Measurements from ENCODE around the gene B3GNT3. TPM values are rescaled to one million over a fixed set of nuclear protein-coding genes. Genes with fewer than 3 reads are reported as not detected.

Gene B3GNT3
- total and polyA plus RNA-seq, 2 experiments from 2014 or later: not detected

DNA sequence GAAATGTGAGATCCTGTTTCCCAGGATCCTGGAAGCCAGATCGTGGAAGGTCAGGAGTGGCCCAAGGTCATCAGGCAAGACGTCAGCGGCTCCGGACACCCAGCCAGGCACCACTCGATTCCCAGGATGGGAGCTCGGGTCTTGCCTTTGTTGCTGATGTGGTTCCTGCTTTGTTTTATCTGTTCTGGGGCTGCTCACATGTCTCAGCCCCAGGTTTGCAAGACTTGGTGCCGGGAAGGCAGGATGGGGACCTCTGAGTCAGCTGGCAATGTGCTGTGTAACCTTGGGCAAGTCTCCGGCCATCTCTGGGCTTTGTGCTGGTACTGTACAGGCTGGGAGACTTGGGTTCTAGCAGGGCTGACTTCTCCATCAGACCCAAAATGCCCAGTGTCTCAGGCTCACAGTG lies 45.0 kb upstream of the B3GNT3 start:
- TF ChIP-seq EZH2 (IDR thresholded peaks at IDR 0.05; ENCODE audit: insufficient read depth, poor library complexity, severe bottlenecking) (no peak), EZH2phosphoT487 (IDR thresholded peaks at IDR 0.05; ENCODE audit: insufficient read depth, low read depth) (no peak)
- no peak overlapping the region for H2AFZ ChIP-seq
- no peak overlapping the region for H3K4me3 ChIP-seq
- H3K9ac ChIP-seq: no peak overlapping the region
- H3K4me2 ChIP-seq (ENCODE audit: unreplicated experiment): no peak overlapping the region
- peak; percentile 44 for DNase-seq
- in situ Hi-C loops (cut with MboI): no loop called here
- H3K36me3 ChIP-seq (ENCODE audit: low read depth): no peaks in the 10 kb centered on the region
- H3K4me1 ChIP-seq (ENCODE audit: insufficient read depth): no peaks in the 10 kb centered on the region
- WGBS, 2 experiments (ENCODE audit: low coverage in 1 of 2, low lambda C conversion rate in 2 of 2, missing lambda C conversion rate in 2 of 2): 19 to 24% methylated on average over 8 of the region's 8 CpGs
- H3K27ac ChIP-seq: no peak overlapping the region
- H3K9me2 ChIP-seq (ENCODE audit: insufficient read depth): no peaks in the 10 kb centered on the region
- H4K20me1 ChIP-seq (ENCODE audit: insufficient read depth): no peaks in the 10 kb centered on the region
- H3F3A ChIP-seq (ENCODE audit: insufficient read depth): peaks cover 16% of the 10 kb centered on the region; the same call in 1 of the 2 replicates
- H3K9me3 ChIP-seq (ENCODE audit: low read depth): no peaks in the 10 kb centered on the region
- H3K79me2 ChIP-seq (ENCODE audit: insufficient read depth): no peaks in the 10 kb centered on the region
- H3K27me3 ChIP-seq (replicated peaks; ENCODE audit: insufficient read depth): no peaks in the 10 kb centered on the region

DNA sequence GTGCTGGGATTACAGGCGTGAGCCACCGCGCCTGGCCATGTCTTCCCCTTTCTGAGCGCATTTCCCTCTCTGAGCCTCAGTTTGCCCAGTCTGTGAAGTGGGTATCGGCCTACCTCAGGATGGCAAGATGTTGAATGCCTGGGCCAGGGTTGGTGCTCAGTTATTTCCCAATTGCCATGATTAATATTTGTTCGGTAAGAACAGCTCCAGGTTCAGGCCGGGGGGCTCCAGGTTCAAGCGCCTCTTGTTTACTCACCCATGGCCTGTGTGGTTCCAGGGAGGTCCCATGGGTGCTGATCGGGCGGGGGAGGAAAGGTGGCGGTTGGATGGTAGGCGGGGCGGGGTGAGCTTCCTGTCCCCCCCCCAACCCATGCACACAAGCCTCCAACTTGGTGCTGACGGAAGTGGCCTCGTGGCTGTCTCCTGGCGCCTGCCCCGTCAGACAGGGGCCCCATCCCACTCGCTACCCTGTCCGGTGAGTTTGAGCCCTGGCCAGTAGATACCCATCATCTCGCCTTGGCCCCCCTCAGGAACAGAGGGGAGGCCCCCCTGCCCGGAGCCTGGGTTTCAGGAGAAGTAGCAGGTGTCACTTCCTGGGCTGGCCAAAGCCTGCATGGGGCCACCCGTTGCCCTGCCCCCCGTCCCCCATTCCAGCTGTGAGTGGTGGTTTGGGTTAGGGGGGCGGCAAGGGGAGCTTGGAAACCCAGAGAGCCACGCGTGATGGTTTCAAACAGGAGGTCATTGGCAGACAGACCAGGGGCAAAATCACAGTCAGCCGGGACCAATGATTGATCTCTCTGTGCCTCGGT lies 43.6 kb upstream of the B3GNT3 start, which contains the start of gene FCHO1:
TSS of gene FCHO1 (plus strand) at position 375 of the 809 bp plus-strand sequence. CDS start 3,688 bp downstream, outside the sequence.
- H3K36me3 ChIP-seq (ENCODE audit: low read depth): no peaks in the 10 kb centered on the region
- 50 to 55% methylated on average over 24 to 28 of the region's 28 CpGs for WGBS, 2 experiments (ENCODE audit: low coverage in 1 of 2, low lambda C conversion rate in 2 of 2, missing lambda C conversion rate in 2 of 2)
- no peaks in the 10 kb centered on the region for H3K27me3 ChIP-seq (replicated peaks; ENCODE audit: insufficient read depth)
- no peak within 1 kb of the TSS for H3K9ac ChIP-seq
- H3K79me2 ChIP-seq (ENCODE audit: insufficient read depth): no peaks in the 10 kb centered on the region
- H4K20me1 ChIP-seq (ENCODE audit: insufficient read depth): no peaks in the 10 kb centered on the region
- DNase-seq: no peak
- H3K4me1 ChIP-seq (ENCODE audit: insufficient read depth): no peaks in the 10 kb centered on the region
- no peak within 1 kb of the TSS for H2AFZ ChIP-seq
- in situ Hi-C loops (cut with MboI): no loop called here
- TF ChIP-seq EZH2phosphoT487 (IDR thresholded peaks at IDR 0.05; ENCODE audit: insufficient read depth, low read depth) (no peak), EZH2 (IDR thresholded peaks at IDR 0.05; ENCODE audit: insufficient read depth, poor library complexity, severe bottlenecking) (no peak)
- H3K4me3 ChIP-seq: no peak within 1 kb of the TSS
- peaks cover 16% of the 10 kb centered on the region; the same call in 1 of the 2 replicates for H3F3A ChIP-seq (ENCODE audit: insufficient read depth)
- no peaks in the 10 kb centered on the region for H3K9me2 ChIP-seq (ENCODE audit: insufficient read depth)
- H3K27ac ChIP-seq: no peak within 1 kb of the TSS
- no peak within 1 kb of the TSS for H3K4me2 ChIP-seq (ENCODE audit: unreplicated experiment)
- H3K9me3 ChIP-seq (ENCODE audit: low read depth): no peaks in the 10 kb centered on the region

DNA sequence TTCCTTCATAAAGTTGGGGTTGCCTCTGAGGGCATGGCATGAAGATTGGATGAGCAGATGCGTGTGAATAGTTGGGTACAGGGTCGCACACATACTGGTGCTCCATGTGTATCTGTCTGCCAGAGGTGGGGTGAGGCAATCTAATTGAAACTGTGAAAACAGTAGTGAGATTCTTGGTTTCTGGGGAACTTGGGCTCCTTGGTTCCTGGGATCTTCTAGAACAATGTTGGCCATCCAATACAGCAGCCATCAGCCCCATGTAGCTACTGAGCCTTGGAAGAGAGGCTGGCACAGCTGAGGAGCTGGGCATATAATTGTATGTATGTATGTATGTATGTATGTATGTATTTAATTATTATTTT lies 43.0 kb upstream of the B3GNT3 start:
- Histone ChIP-seq H3F3A (ENCODE audit: insufficient read depth) (peaks cover 16% of the 10 kb centered on the region; the same call in 1 of the 2 replicates), H3K27ac (no peak overlapping the region), H3K4me3 (no peak overlapping the region), H4K20me1 (ENCODE audit: insufficient read depth) (no peaks in the 10 kb centered on the region), H3K4me1 (ENCODE audit: insufficient read depth) (no peaks in the 10 kb centered on the region), H2AFZ (no peak overlapping the region), H3K79me2 (ENCODE audit: insufficient read depth) (no peaks in the 10 kb centered on the region), H3K9ac (no peak overlapping the region), H3K4me2 (ENCODE audit: unreplicated experiment) (no peak overlapping the region), H3K9me3 (ENCODE audit: low read depth) (no peaks in the 10 kb centered on the region), H3K36me3 (ENCODE audit: low read depth) (no peaks in the 10 kb centered on the region), H3K9me2 (ENCODE audit: insufficient read depth) (no peaks in the 10 kb centered on the region), H3K27me3 (replicated peaks; ENCODE audit: insufficient read depth) (no peaks in the 10 kb centered on the region)
- WGBS, 2 experiments (ENCODE audit: low coverage in 1 of 2, low lambda C conversion rate in 2 of 2, missing lambda C conversion rate in 2 of 2): 27 to 38% methylated on average over 2 of the region's 2 CpGs
- in situ Hi-C loops (cut with MboI): no loop called here
- TF ChIP-seq EZH2phosphoT487 (IDR thresholded peaks at IDR 0.05; ENCODE audit: insufficient read depth, low read depth): no peak
- DNase-seq: no peak

DNA sequence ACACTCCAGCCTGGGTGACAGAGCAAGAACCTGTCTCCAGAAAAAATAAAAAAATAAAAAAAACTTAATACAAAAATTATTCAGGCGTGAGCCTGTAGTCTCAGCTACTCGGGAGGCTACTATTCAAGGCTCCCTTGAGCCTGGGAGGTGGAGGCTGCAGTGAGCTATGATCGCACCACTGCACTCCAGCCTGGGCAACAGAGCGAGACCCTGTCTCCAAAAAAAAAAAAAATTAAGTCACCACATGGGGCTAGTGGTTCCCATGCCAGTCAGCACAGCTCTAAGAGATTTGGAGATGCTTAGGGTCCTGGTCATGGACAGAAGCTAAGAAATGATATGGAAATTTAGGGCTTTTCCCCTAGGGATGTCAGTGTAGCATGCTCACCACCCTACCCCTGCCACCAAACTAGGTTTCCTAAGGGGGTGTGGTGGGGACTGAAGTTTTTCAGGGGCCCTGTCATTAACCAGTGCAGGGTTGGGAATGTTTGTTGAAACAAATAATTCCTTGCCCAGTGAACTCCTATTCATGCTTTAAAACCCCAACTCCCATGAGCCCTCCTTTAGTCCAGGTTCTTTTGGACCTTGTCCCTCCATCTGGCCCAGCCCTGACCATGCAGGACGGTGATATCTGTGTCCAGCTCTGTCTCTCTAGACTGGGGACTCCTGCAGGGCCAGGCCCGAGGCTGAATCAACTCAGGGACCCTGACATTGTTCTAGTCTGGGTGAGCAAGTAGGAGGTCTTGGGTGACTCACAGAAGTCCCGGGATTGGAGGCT lies 41.9 kb upstream of the B3GNT3 start:
- in situ Hi-C loops (cut with MboI): no loop called here
- no peaks in the 10 kb centered on the region for H4K20me1 ChIP-seq (ENCODE audit: insufficient read depth)
- H2AFZ ChIP-seq: no peak overlapping the region
- no peaks in the 10 kb centered on the region for H3K36me3 ChIP-seq (ENCODE audit: low read depth)
- H3K4me2 ChIP-seq (ENCODE audit: unreplicated experiment): no peak overlapping the region
- 70 to 72% methylated on average over 7 of the region's 7 CpGs for WGBS, 2 experiments (ENCODE audit: low coverage in 1 of 2, low lambda C conversion rate in 2 of 2, missing lambda C conversion rate in 2 of 2)
- H3K4me1 ChIP-seq (ENCODE audit: insufficient read depth): no peaks in the 10 kb centered on the region
- H3F3A ChIP-seq (ENCODE audit: insufficient read depth): peaks cover 16% of the 10 kb centered on the region; the same call in 1 of the 2 replicates
- H3K9me2 ChIP-seq (ENCODE audit: insufficient read depth): no peaks in the 10 kb centered on the region
- H3K27me3 ChIP-seq (replicated peaks; ENCODE audit: insufficient read depth): no peaks in the 10 kb centered on the region
- no peak overlapping the region for H3K9ac ChIP-seq
- DNase-seq: no peak
- H3K9me3 ChIP-seq (ENCODE audit: low read depth): no peaks in the 10 kb centered on the region
- no peak overlapping the region for H3K27ac ChIP-seq
- TF ChIP-seq EZH2phosphoT487 (IDR thresholded peaks at IDR 0.05; ENCODE audit: insufficient read depth, low read depth): no peak
- no peak for TF ChIP-seq EZH2 (IDR thresholded peaks at IDR 0.05; ENCODE audit: insufficient read depth, poor library complexity, severe bottlenecking)
- H3K4me3 ChIP-seq: no peak overlapping the region
- no peaks in the 10 kb centered on the region for H3K79me2 ChIP-seq (ENCODE audit: insufficient read depth)
